ENCODE measurements around the gene KAT6B. TPM values are rescaled to one million over a fixed set of nuclear protein-coding genes. Genes with fewer than 3 reads are reported as not detected.

The KAT6B gene
- total RNA-seq, 5 donors from 2014 or later (not counting 1 experiment from before 2014, with no cell fraction given) = 46.2 to 94.4 (median 52.4) TPM

DNA sequence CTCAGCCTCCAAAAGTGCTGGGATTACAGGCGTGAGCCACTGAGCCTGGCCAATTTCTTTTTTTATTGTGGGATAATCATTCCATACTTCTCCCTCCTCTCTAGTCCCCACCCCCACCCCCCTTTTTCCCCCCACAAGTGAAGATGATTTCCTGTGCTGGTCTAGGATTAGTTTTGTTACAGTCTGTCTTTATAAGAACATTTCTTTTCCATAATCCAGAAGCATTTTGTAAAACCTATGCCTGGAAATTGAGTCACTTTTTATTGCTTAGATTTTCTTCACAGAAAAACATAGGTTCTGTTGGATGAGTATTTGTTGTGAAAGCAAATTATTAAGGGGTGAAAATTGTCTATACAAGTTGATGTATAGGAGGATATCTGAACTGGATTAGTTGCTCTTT, 98.9 kb downstream of the KAT6B start:
- DNase-seq (no peak), ATAC-seq (replicated peaks in 1 of 4) (no peak)
- no peaks in the 10 kb centered on the region for H3K27me3 Mint-ChIP-seq
- H3K9me3 Mint-ChIP-seq = peaks cover 0 to 2% (median 0%) of the 10 kb centered on the region in 3 donors
- H3K27ac Mint-ChIP-seq = no peak overlapping the region
- H3K36me3 Mint-ChIP-seq = peaks cover 6% of the 10 kb centered on the region
- CTCF ChIA-PET = no interaction called here
- no peaks in the 10 kb centered on the region for H3K9me3 ChIP-seq
- WGBS (ENCODE audit: insufficient coverage) = no CpG with 5 or more reads among the region's 1 CpG
- H3K27me3 ChIP-seq (replicated peaks in 1 of 2; ENCODE audit: control insufficient read depth in 2 of 2, extremely low read depth in 1 of 2, insufficient read depth in 2 of 2, low read length in 1 of 2) = no peaks in the 10 kb centered on the region
- H3K36me3 ChIP-seq (ENCODE audit: control insufficient read depth in 2 of 2, extremely low read depth in 1 of 2, insufficient read depth in 1 of 2, low read length in 1 of 2) = no peaks in the 10 kb centered on the region
- H3K4me3 ChIP-seq (ENCODE audit: control insufficient read depth in 1 of 2, extremely low read depth in 1 of 2, low read length in 1 of 2) = no peak overlapping the region
- POLR2A ChIA-PET = interaction anchor here in 1 of 2 donors (0.5 kb wide), 1 partner anchor 274 kb away, joined by 3 read pairs; no protein-coding TSS in a partner anchor
- H3K4me1 ChIP-seq (ENCODE audit: control insufficient read depth in 1 of 2, extremely low read depth in 1 of 2, insufficient read depth in 2 of 2, low read length in 2 of 2) = peaks cover 0 to 6% of the 10 kb centered on the region in 2 experiments
- no peak overlapping the region for H3K4me3 Mint-ChIP-seq
- peaks cover 53 to 69% (median 57%) of the 10 kb centered on the region in 3 donors for H3K4me1 Mint-ChIP-seq
- no peak overlapping the region for H3K27ac ChIP-seq (ENCODE audit: low read length)

DNA sequence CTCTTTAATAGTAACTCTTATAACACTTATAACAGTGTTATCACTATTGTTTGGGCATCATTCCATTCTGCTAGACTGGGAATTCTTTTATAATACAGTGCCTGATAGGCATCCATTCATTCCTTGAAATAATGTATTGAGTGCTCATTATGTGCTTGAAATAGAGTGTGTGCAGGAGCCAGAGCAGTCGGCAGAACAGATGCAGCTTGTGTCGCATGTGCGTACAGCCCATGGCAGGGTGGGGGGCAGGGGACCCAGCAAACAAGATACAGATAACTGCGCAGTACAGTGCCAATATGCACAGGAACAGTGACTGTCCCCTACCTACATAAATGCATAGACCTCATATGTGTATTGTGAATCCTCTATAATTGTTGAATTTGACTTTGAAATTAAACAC, 99.3 kb downstream of the KAT6B start:
- Mint-ChIP-seq H3K4me3 (no peak overlapping the region), H3K4me1 (peaks cover 53 to 68% (median 54%) of the 10 kb centered on the region in 3 donors), H3K27me3 (no peaks in the 10 kb centered on the region), H3K9me3 (no peaks in the 10 kb centered on the region), H3K27ac (no peak overlapping the region), H3K36me3 (peaks cover 4% of the 10 kb centered on the region)
- DNase-seq (no peak), ATAC-seq (replicated peaks in 1 of 4) (no peak)
- H3K4me1 ChIP-seq (ENCODE audit: control insufficient read depth in 1 of 2, extremely low read depth in 1 of 2, insufficient read depth in 2 of 2, low read length in 2 of 2) = peaks cover 0 to 6% of the 10 kb centered on the region in 2 experiments
- no peak overlapping the region for H3K4me3 ChIP-seq (ENCODE audit: control insufficient read depth in 1 of 2, extremely low read depth in 1 of 2, low read length in 1 of 2)
- WGBS (ENCODE audit: insufficient coverage) = 100% methylated on average over 3 of the region's 4 CpGs
- ChIA-PET POLR2A (interaction anchor here in 1 of 2 donors (0.5 kb wide), 1 partner anchor 274 kb away, joined by 3 read pairs; no protein-coding TSS in a partner anchor), CTCF (no interaction called here)
- no peaks in the 10 kb centered on the region for H3K27me3 ChIP-seq (replicated peaks in 1 of 2; ENCODE audit: control insufficient read depth in 2 of 2, extremely low read depth in 1 of 2, insufficient read depth in 2 of 2, low read length in 1 of 2)
- no peak overlapping the region for H3K27ac ChIP-seq (ENCODE audit: low read length)
- no peaks in the 10 kb centered on the region for H3K36me3 ChIP-seq (ENCODE audit: control insufficient read depth in 2 of 2, extremely low read depth in 1 of 2, insufficient read depth in 1 of 2, low read length in 1 of 2)
- no peaks in the 10 kb centered on the region for H3K9me3 ChIP-seq

- H3K27me3 ChIP-seq (replicated peaks in 1 of 2; ENCODE audit: control insufficient read depth in 2 of 2, extremely low read depth in 1 of 2, insufficient read depth in 2 of 2, low read length in 1 of 2) = no peaks in the 10 kb centered on the region
- peaks cover 53 to 67% (median 55%) of the 10 kb centered on the region in 3 donors for H3K4me1 Mint-ChIP-seq
- H3K27ac ChIP-seq (ENCODE audit: low read length) = no peak overlapping the region
- no peaks in the 10 kb centered on the region for H3K9me3 Mint-ChIP-seq
- ChIA-PET POLR2A (no interaction called here), CTCF (no interaction called here)
- peaks cover 6% of the 10 kb centered on the region for H3K36me3 Mint-ChIP-seq
- DNase-seq = no peak
- no peak for ATAC-seq (replicated peaks in 1 of 4)
- 92% methylated on average over 2 of the region's 4 CpGs for WGBS (ENCODE audit: insufficient coverage)
- no peaks in the 10 kb centered on the region for H3K27me3 Mint-ChIP-seq
- H3K27ac Mint-ChIP-seq = no peak overlapping the region
- H3K9me3 ChIP-seq = no peaks in the 10 kb centered on the region
- no peaks in the 10 kb centered on the region for H3K36me3 ChIP-seq (ENCODE audit: control insufficient read depth in 2 of 2, extremely low read depth in 1 of 2, insufficient read depth in 1 of 2, low read length in 1 of 2)
- no peak overlapping the region for H3K4me3 Mint-ChIP-seq
- no peak overlapping the region for H3K4me3 ChIP-seq (ENCODE audit: control insufficient read depth in 1 of 2, extremely low read depth in 1 of 2, low read length in 1 of 2)
- H3K4me1 ChIP-seq (ENCODE audit: control insufficient read depth in 1 of 2, extremely low read depth in 1 of 2, insufficient read depth in 2 of 2, low read length in 2 of 2) = peaks cover 0 to 6% of the 10 kb centered on the region in 2 experiments
Measured at GRCh38 chr10:74926791-74927585, 100.6 kb downstream of the KAT6B start.

DNA sequence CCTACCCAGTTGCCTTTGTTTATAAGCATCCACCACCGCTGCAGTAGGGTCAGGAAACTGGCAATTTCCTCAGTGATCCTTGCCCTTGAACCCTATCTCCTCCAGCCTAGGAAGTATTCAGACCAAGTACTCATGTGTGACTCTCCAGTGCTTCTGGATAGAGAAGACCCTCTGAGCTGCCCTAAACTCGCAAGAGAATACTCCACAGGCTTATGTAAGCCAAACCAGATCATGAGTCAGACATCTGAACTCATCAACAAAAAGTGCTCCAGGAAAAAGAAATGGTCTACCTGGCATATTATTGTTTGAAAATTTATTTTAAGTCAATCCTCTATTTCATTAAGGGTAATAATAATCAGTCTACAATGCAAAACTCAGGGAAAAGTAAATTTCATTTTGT, 101.3 kb downstream of the KAT6B start:
- Histone ChIP-seq H3K27me3 (replicated peaks in 1 of 2; ENCODE audit: control insufficient read depth in 2 of 2, extremely low read depth in 1 of 2, insufficient read depth in 2 of 2, low read length in 1 of 2) (no peaks in the 10 kb centered on the region), H3K36me3 (ENCODE audit: control insufficient read depth in 2 of 2, extremely low read depth in 1 of 2, insufficient read depth in 1 of 2, low read length in 1 of 2) (no peaks in the 10 kb centered on the region), H3K27ac (ENCODE audit: low read length) (no peak overlapping the region), H3K9me3 (no peaks in the 10 kb centered on the region), H3K4me3 (ENCODE audit: control insufficient read depth in 1 of 2, extremely low read depth in 1 of 2, low read length in 1 of 2) (no peak overlapping the region), H3K4me1 (ENCODE audit: control insufficient read depth in 1 of 2, extremely low read depth in 1 of 2, insufficient read depth in 2 of 2, low read length in 2 of 2) (peaks cover 0 to 6% of the 10 kb centered on the region in 2 experiments)
- ATAC-seq (replicated peaks in 1 of 4) = no peak
- ChIA-PET POLR2A (no interaction called here), CTCF (no interaction called here)
- Mint-ChIP-seq H3K27ac (no peak overlapping the region), H3K4me1 (peaks cover 53 to 67% (median 54%) of the 10 kb centered on the region in 3 donors), H3K4me3 (no peak overlapping the region), H3K9me3 (no peaks in the 10 kb centered on the region), H3K36me3 (peaks cover 9% of the 10 kb centered on the region), H3K27me3 (no peaks in the 10 kb centered on the region)
- 100% methylated on average over 1 of the region's 2 CpGs for WGBS (ENCODE audit: insufficient coverage)
- DNase-seq = no peak

DNA sequence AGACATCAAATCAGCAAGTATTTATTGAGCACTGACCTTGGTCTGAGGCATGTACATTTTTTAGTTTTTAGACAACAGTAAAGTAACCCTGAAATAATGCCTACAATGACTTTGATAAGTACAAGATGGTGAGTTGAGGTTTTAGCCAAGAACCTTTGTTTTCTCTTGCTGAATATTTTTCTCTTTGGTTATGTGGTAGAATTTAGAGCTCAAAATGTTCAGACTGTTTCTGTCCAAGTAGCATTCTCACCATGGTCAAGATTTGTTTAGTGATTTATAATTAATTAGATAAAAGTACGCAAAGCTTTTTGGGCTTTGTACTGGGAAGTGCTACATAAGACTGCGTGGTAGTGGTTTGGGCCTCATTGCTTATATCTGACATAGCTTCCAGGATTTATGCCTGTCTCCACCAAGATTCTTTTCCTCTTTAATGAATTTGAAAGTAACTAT, 102.4 kb downstream of the KAT6B start:
- POLR2A ChIA-PET = no interaction called here
- no peak overlapping the region for H3K27ac Mint-ChIP-seq
- Histone ChIP-seq H3K36me3 (ENCODE audit: control insufficient read depth in 2 of 2, extremely low read depth in 1 of 2, insufficient read depth in 1 of 2, low read length in 1 of 2) (no peaks in the 10 kb centered on the region), H3K27ac (ENCODE audit: low read length) (no peak overlapping the region), H3K9me3 (no peaks in the 10 kb centered on the region), H3K27me3 (replicated peaks in 1 of 2; ENCODE audit: control insufficient read depth in 2 of 2, extremely low read depth in 1 of 2, insufficient read depth in 2 of 2, low read length in 1 of 2) (no peaks in the 10 kb centered on the region), H3K4me3 (ENCODE audit: control insufficient read depth in 1 of 2, extremely low read depth in 1 of 2, low read length in 1 of 2) (no peak overlapping the region), H3K4me1 (ENCODE audit: control insufficient read depth in 1 of 2, extremely low read depth in 1 of 2, insufficient read depth in 2 of 2, low read length in 2 of 2) (peaks cover 0 to 2% of the 10 kb centered on the region in 2 experiments)
- DNase-seq (no peak), ATAC-seq (replicated peaks in 1 of 4) (no peak)
- CTCF ChIA-PET = interaction anchor here in 1 of 2 donors (0.5 to 0.6 kb wide), 2 partner anchors 91 kb away, joined by 3 to 7 read pairs; no protein-coding TSS in a partner anchor
- no CpG with 5 or more reads among the region's 2 CpGs for WGBS (ENCODE audit: insufficient coverage)
- H3K4me1 Mint-ChIP-seq = peaks cover 50 to 64% (median 51%) of the 10 kb centered on the region in 3 donors
- H3K36me3 Mint-ChIP-seq = peaks cover 14% of the 10 kb centered on the region
- H3K27me3 Mint-ChIP-seq = no peaks in the 10 kb centered on the region
- no peak overlapping the region for H3K4me3 Mint-ChIP-seq
- H3K9me3 Mint-ChIP-seq = no peaks in the 10 kb centered on the region

DNA sequence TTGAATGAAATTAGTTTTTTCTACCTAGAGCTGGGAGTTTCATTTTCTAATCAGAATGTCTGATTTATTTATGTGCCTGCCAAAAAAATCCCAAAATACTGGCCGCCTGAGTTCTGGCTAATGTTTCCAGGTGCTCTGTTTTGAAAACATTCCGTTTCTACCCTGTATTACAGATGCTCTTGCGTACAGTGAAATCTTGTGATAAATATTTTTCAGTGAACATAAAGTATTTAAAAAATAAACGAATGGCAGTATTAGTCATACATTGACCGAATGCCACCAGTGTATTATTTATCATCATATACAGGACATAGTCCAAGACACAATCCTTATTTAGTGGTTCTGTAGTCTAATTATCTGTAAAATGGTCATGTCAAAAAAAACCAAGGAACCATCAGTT, 102.8 kb downstream of the KAT6B start:
- Mint-ChIP-seq H3K4me3 (no peak overlapping the region), H3K36me3 (peaks cover 15% of the 10 kb centered on the region), H3K9me3 (no peaks in the 10 kb centered on the region), H3K27ac (no peak overlapping the region), H3K4me1 (peaks cover 48 to 63% (median 50%) of the 10 kb centered on the region in 3 donors), H3K27me3 (no peaks in the 10 kb centered on the region)
- no CpG with 5 or more reads among the region's 5 CpGs for WGBS (ENCODE audit: insufficient coverage)
- Histone ChIP-seq H3K4me3 (ENCODE audit: control insufficient read depth in 1 of 2, extremely low read depth in 1 of 2, low read length in 1 of 2) (no peak overlapping the region), H3K27me3 (replicated peaks in 1 of 2; ENCODE audit: control insufficient read depth in 2 of 2, extremely low read depth in 1 of 2, insufficient read depth in 2 of 2, low read length in 1 of 2) (no peaks in the 10 kb centered on the region), H3K9me3 (no peaks in the 10 kb centered on the region), H3K36me3 (ENCODE audit: control insufficient read depth in 2 of 2, extremely low read depth in 1 of 2, insufficient read depth in 1 of 2, low read length in 1 of 2) (no peaks in the 10 kb centered on the region), H3K4me1 (ENCODE audit: control insufficient read depth in 1 of 2, extremely low read depth in 1 of 2, insufficient read depth in 2 of 2, low read length in 2 of 2) (peaks cover 0 to 2% of the 10 kb centered on the region in 2 experiments), H3K27ac (ENCODE audit: low read length) (no peak overlapping the region)
- no peak for DNase-seq
- ATAC-seq (replicated peaks in 1 of 4) = no peak
- CTCF ChIA-PET = interaction anchor here in 1 of 2 donors (0.5 kb wide), 1 partner anchor 90 kb away, joined by 3 read pairs; no protein-coding TSS in a partner anchor
- POLR2A ChIA-PET = interaction anchor here in 1 of 2 donors (0.6 kb wide), 1 partner anchor 188 kb away, joined by 4 read pairs; no protein-coding TSS in a partner anchor

Measured in T-cell (primary cell).